GM12875 (cell line): ENCODE data around the gene VIPR1.

Experiments used
- H3K4me3 ChIP-seq: one replicate; pipeline ENCODE4 v1.5.1; 2011; ENCODE audit warnings: low read depth, low read length, control low read depth
- CTCF ChIP-seq: IDR thresholded peaks from 2 replicates; pipeline ENCODE4 v1.5.1; 2011; ENCODE audit warnings: low read depth, mild to moderate bottlenecking, control low read depth, inconsistent platforms, low read length, moderate library complexity, borderline replicate concordance; ENCODE audit not compliant: insufficient read depth

VIPR1 gene

GRCh38 chr3:42533161-42533897 lies 30.9 kb downstream of the VIPR1 start:
- TF ChIP-seq CTCF: no peak
- H3K4me3 ChIP-seq: no peak overlapping the region

GRCh38 chr3:42535981-42536784 lies 33.7 kb downstream of the VIPR1 start:
- no peak overlapping the region for H3K4me3 ChIP-seq
- TF ChIP-seq CTCF: peak; percentile 56; the same call in 1 of the 2 replicates

GRCh38 chr3:42537350-42537749 lies 34.9 kb downstream of the VIPR1 start:
- no peak overlapping the region for H3K4me3 ChIP-seq
- TF ChIP-seq CTCF: no peak

GRCh38 chr3:42539871-42540714 lies 37.6 kb downstream of the VIPR1 start:
- H3K4me3 ChIP-seq: no peak overlapping the region

GRCh38 chr3:42541079-42541478 lies 38.6 kb downstream of the VIPR1 start:
- H3K4me3 ChIP-seq: no peak overlapping the region
- TF ChIP-seq CTCF: no peak

More at GRCh38 chr3:42539871-42540714, 37.6 kb downstream of the VIPR1 start:
- peak; percentile 86 for TF ChIP-seq CTCF

GRCh38 chr3:42544492-42545283 lies 42.2 kb downstream of the VIPR1 start:
- H3K4me3 ChIP-seq: no peak overlapping the region
- TF ChIP-seq CTCF: no peak
